GM18907 (cell line): ENCODE data around the gene RNF10.
"Not testable (repeated sequence)": the region's sequence is repeated elsewhere in the genome, so short reads cannot be mapped to it uniquely, and the experiment has no call there.

Experiments
- ATAC-seq: cut with Tn5 transposase; IDR thresholded peaks from one replicate; pipeline ENCODE4 v1.9.1; 2021; ENCODE audit warnings: mild to moderate bottlenecking, moderate library complexity; ENCODE audit not compliant: unreplicated experiment

Gene RNF10

DNA sequence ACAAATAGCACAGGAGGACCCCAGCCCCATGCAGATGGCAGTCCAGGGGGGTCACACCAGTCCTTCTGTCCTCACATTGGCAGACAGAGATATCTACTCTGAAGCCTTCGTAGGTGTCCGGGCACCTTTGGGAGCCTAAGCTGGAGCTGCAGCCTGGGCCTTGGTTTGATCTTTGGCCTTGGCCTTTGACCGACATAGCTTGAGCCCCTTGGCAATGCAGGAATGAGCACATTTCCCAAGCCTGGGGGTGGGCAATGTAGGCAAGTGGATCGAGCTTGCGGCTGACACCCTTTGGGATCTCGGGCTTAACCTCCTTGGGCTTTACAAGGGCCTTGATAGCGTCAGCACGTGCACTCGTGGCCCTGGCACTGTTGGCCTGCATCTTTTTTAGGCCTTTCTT is 11.6 kb upstream of the RNF10 start:
- ATAC-seq: no peak

DNA sequence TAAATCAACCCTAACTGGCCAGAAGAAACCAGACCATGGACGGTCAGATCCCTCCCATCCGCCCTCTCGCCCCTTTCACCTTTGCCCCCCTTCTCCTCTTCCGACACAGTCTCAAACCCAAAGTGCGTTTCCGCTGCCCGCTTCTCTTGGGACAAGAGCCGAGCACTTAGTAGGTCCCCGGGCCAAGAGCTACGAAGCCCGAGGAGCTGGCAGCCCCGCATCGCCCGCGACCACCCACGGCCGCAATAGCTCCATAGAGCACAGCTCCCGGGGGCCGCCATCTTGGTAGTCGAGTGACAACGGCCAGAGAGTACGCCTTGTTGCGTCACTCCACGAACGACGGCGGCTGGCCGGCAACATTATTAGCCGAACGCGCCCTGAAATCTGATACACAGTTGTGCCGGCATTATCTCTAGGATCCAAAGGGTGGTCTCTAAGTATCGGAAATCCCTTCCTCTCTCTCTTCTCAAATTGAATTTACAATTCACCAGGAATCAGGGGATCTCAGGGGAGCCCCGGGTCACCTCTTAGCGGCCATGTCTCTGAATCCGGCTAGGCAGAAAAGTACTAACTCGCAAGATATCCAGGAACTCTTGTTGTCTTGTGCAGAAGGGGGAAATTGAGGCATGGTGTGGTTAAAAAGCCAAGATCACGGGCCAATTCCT is 5.2 kb upstream of the RNF10 start, which contains the start of gene COQ5:
COQ5 (minus strand) TSS at position 298 of the 665 bp plus-strand sequence; CDS start at position 281, 17 bp downstream.
- ATAC-seq: peak; percentile 86

DNA sequence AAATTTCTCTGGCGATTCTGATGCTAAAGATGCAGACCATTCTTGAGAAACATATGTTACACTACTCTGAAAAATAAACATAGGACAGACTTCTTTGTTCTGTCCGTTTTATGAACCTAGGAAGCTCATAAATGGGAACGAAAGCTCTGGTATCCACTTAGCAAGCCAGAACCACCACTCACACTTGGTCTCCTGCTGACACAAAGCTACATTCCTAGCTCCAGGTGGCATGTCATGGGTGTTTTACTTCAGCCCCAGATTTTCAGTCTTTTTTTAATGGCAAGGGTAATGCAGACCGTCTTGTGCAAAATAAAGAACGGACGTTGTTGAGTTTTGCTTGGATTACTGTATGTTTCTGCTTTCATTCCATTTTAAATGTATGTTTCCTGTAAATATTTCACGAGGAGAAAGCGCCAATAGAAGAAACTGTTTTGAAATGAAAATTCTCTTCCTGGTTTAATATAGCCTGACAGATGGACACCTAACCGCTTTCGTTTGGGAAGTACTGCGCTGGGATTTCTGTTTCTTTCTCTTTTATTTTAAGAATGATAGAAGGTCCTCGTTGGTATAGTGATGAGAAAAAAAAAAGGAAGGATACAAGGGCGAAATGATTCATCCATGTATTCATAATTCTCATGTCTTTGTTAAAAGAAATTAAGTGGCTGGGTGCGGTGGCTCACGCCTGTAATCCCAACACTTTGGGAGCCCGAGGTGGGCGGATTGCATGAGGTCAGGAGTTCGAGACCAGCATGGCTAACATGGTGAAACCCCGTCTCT is 4.3 kb upstream of the RNF10 start:
- no peak for ATAC-seq

DNA sequence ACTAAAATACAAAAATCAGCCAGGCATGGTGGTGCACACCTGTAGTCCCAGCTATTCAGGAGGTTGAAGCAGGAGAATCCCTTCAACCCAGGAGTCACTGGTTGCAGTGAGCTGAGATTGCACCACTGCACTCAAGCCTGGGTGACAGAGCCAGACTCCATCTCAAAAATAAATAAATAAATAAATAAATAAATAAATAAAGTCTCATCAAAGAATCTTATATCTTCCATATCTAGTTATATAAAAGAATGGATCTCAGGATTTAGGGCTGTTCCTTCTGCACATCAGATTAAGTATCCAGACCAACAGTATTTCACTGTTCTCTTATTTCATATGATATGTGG is 3.8 kb upstream of the RNF10 start:
- ATAC-seq: not testable (repeated sequence)

DNA sequence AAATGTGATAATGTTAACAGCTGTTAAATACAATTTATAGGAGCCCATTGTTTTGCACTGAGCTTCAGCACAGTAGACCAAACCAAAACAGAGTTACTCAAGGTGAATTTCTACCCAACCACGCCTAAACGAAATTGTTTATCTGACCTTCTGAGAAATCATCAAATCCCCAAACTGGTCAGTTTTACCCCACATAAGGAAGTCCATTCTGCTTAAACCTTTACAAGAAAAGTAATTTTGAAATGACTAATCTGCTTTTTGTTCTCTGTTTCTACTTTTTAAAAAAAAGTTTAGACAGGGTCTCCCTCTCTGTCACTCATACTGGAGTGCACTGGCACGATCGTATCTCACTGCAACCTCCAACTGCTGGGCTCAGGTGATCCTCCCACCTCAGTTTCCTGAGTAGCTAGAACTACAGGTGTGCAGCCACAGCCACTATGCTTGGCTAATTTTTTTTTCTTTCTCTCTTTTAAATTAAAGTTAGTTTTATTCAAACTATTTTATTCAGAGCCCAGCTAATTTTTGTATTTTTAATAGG is 1.4 kb upstream of the RNF10 start:
- no peak for ATAC-seq

DNA sequence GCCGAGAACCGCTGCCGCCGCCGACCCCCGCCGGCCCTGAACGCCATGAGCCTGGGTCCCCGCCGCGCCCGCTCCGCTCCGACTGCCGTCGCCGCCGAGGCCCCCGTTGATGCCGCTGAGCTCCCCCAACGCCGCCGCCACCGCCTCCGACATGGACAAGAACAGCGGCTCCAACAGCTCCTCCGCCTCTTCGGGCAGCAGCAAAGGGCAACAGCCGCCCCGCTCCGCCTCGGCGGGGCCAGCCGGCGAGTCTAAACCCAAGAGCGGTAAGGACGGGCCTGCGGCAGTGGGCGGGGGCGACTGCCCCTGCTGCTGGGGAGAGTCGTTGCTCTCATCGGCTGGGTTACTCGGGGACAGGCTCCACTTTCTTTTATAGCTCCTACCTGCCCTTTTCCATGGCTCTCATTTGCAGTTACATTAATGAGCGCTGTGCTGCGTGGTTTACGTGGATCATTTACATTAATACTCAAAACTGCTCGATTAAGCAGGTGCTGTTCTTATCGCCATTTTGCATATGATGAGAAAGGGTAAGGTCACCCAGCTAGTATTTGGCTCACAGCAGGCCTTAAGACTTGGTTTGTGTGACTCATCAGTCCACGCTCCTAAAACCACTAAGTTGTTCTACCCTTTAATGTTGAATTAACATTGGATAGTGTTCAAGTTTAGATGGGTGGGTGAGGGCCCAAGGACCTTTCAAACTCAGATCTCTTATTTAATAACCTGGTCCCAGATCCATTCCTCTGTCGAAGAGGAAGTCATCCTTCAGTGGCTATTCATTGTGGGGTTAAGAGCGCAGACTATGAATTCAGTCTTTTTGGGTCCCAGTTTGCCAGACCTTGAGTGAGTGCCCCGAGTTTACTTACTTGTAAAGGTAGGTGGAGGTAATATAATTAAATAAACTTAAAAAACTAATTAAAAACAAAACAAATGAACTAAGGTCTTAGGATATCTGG is 823 bp downstream of the RNF10 start:
- peak; percentile 47 for ATAC-seq

DNA sequence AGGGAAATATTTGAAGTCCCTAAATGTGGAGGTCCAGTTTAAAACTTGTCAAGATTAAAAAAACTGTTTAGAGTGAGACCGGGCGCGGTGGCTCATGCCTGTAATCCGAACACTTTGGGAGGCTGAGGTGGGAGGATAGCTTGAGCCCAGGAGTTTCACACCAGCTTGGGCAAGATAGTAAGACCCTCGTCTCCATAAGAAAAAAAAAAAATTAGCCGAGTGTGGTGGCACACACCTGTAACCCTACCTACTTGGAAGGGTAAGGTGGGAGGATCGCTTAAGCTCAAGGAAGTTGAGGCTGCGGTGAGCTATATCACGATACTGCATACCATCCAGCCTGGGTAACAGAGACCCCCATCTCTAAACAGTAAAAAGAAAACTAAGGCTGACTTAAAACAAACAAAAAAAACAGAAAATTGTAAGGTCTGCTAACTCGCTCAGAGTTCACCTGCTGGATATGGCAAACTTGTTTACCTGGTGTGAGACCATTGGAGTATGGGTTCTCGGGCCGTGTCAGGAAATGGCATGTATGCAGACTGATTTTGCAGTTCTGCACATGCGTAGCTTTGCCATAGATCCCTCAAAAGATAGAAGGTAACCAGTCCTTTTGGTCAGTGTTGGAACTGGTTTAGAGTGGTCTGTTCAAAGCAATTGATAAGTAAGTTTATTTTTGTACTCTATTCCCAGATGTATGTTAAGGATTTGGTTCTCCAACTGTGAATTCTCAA is 2.1 kb downstream of the RNF10 start:
- no peak for ATAC-seq

DNA sequence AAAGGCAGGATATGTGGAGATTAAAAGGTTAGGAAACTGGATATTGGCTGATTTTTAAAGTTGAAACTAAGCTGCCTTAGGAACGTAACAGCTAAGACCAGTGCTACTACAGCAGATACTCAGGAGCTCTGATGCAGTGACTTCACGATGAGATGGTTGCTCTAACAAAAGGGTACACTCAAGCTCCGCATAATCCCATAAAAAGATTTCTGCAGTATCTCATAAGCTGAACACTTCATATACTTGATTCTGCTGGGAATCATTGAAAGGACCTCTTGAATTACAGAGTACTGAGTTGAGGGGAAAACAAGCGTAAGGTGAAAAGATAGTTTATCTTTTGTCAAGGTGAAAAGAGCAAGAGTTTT is 3.7 kb downstream of the RNF10 start:
- no peak for ATAC-seq

DNA sequence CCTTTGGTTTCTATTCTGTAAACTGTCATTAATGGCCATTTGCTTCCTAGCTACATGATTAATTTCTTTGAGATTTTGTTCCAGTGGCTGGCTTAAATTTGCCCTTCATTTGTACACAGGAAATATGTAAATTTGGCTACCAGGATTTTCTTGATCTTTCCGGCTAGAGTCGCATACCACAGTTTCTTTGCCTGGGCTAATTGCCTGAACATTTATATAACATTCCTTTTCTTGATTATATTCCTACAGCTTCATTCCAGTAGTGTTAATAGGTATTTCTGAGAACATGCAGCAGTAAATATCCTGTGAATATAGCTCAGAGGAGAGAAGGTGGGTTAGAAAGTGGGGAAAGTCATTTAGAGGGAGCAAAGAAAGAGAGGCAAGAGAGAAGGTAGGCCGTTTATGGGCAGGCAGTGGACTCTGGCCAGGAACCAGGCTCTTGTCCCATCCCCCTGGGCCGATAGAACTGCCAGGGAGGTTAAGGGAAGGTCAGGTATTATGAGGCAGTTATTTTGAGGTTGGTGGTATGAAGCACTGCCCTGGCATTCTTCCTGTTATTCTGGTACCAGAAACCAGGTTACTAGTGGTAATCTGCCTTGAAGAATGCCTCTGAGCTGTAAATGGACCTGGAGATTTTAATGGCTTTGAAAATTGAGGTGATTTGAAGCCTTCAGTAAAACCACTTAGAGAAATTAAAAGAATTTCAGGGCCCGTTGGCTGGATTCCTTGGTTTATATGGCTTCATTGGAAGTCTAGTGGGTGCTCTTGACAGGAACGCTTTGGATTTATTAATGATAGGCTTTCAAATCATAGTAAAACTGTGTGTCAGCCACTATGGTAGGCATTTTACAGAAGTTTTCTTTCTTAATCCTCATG is 4.4 kb downstream of the RNF10 start:
- no peak for ATAC-seq

DNA sequence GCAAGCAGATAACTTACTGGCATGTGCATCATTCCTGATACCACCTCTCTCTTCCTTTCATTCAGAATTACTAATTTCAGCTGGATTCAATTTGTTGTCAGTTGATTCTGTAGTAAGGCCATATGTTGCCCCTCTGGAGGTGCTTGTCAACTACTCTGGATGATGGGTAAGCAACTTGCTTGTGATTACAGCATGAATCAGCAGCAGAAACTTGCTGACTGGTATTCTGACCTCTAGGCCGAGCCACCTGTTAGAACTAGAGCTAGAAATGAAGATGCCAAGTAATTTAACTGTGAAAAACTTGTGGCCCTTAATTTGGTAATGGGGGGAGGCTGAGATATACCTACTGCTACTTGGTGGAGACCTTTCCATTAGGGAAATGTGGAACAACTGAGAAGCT is 5.1 kb downstream of the RNF10 start:
- ATAC-seq: no peak

DNA sequence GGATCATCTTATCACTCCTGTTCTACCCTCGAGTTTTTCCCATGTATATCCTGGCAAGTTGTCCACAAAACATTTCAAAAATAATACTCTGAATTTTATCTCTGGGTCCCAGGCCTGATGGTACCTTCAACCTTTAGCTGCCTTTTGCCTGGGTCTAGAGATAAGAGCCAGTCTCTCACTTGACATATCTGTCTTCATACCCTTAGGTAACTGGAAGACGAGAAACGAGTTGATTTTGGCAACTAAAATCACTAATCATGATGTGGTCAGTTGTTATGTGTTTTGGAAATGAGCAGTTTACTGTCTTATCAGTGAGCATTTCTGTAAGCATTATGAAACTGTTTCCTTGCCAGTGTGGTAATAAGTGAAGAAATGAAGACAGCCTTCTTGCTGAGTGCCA is 6.3 kb downstream of the RNF10 start:
- no peak for ATAC-seq

DNA sequence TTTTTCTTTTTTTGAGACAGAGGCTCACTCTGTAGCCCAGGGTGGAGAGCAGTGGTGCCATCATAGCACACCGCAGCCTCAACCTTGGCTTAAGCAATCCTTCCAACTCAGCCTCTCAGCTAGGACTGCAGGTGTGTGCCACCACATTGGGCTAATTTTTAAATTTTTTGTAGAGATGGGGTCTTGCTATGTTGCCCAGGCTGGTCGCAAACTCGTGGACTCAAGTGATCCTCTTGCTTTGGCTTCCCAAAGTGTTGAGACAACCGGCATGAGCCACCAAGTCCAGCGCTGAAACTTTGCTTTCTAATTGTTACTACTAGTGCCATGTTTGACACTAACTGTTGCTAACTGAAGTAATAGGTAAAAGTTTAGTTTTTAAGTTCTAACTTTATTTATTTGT is 8.0 kb downstream of the RNF10 start:
- no peak for ATAC-seq

DNA sequence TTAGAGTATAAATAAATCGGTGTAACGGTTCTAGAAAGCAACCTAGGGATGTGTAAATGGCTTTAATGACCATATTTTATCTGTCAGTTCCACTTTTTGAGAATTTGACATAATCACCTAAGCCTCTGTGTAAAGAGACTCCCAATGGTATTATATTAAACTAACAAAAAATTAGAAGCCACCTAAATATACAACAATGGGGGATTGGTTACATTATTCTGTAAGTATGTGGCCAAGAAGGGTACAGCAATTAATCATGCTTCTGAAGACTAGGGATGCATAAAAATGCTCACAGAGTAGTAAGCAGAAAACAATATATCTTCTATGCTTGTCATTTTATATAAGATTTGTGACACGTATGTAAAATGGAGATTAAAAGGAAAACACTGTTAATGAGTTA is 10.5 kb downstream of the RNF10 start:
- no peak for ATAC-seq

DNA sequence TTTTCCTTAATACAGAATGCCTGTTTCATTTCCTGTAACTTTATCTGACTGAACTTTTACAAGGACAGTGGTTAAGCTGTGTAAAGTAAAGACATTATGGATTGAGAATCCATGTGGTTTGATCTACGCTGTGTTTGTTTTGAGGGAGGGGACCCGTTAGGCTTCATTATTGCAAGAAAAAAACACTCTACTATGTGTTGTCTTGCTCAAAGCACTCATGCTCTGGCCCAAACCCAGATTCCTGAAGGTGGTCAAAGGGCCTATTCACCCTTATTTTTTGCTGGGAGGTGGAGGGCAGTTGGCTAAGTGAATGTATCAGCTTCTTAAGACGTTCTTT is 11.9 kb downstream of the RNF10 start:
- no peak for ATAC-seq

DNA sequence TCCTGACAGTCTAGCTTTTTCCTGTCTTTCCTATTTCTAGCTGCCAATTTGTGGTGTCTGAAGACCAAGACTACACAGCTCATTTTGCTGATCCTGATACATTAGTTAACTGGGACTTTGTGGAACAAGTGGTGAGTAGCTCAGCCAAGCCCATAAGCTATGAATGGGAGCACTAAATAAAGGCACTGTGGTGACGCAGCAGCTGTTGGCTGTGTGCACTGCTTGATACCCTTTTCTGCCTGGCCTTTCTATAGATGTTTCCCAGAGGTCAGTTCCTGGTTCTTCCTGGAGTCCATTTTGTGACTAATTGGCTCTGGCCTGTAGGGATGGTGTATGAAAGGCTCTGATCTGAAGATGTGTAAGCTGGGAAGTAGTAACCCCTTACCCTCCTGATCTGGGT is 20.5 kb downstream of the RNF10 start:
- no peak for ATAC-seq

DNA sequence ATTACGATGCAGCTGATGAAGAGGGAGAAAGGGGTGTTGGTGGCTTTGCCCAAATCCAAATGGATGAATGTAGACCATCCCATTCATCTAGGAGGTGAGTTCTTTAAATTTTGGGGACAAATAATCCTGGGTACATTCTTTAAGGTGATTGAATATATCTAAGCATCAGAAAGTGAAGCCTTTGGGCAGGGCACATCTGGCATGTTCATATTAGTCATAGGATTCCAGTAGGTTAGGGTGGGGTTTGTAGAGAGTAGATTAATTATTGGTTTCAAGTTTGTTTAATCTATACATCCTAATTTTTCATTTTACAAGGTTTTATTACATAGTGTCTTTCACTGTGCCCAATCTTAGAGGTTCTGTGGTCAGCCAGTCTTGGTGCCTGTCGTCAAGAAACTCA is 23.4 kb downstream of the RNF10 start:
- no peak for ATAC-seq

DNA sequence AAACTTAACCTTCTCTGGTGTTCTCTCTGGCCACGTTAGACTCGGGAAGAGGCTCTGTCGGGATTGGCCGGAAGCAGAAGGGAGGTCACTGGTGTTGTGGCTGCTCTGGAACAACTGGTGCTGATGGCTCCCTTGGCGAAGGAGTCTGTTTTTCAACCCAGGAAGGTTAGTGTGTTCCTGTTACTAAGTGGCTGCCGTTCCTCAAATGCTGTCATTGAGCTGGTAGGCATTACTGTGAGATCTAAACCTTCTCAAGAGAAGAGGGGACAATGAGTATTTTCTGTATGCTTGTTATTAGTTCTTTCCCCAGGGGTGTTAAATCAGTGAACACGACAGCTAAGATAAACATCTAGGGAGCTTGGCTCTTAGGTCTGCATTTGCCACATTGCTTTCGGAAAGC is 28.8 kb downstream of the RNF10 start:
- no peak for ATAC-seq

DNA sequence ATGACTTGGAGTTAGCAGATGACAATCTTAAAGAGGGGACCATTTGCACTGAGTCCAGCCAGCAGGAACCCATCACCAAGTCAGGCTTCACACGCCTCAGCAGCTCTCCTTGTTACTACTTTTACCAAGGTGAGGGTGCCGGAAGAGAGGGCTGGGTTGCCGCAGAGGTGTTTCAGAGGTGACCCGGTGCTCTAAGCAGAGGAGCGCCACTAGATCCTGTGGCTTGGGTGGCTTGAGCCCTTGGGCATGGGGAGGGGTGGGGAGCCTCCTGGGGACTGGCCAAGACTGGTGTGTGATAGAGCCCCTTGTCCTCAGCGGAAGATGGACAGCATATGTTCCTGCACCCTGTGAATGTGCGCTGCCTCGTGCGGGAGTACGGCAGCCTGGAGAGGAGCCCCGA is 29.3 kb downstream of the RNF10 start:
- no peak for ATAC-seq

DNA sequence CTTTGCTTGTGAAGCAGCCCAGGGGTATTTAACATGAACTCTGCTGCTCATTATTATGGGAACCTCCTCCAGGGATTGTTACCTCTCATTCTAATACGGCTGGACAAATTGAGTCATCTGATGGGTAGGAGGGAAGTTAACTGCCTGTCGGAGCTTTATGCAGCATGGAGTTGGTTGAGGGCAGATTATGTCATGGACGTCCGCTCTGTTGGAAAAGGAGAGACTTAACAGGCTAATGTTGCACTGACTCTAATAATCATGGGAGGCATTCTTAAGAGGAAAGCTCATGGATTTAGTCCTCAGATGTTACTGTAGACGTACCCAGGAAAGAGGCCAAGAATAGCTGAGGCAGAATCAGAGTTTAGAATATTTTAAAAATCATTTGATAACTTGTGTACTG is 37.1 kb downstream of the RNF10 start:
- no peak for ATAC-seq

DNA sequence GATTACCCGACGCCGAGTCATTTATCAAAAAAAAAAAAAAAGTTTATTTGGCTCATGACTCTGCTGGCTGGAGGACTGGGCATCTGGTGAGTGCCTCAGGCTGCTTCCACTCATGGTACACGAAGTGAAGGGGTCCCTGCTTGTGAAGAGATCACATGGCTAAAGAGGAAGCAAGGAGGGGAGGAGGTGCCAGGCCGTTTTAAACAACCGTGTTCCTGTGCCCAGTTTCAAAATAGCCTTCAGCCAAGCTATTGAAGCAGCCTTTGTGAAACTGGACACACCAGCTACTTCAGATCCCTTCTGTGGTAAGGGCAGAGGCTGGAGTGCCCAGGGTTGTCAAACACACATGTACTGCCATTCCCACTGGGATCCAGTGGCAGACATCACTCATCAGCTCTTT is 39.4 kb downstream of the RNF10 start:
- ATAC-seq: no peak
